MM.1S (cell line): ENCODE results near the gene CRYBA4.

Experiments
- CTCF ChIP-seq: fragments of 300-600 bp; sonication (generic); IDR thresholded peaks from 2 replicates; pipeline ENCODE4 v1.5.1; 2016; ENCODE audit warnings: antibody characterized with exemption, low read length, mixed read lengths
- EZH2 ChIP-seq: fragments of 300-600 bp; sonication (generic); optimal IDR thresholded peaks from 2 replicates; pipeline ENCODE3; 2017; ENCODE audit warnings: low read depth, mild to moderate bottlenecking, antibody characterized with exemption, low read length, mixed read lengths

- no peak for TF ChIP-seq EZH2
- no peak for TF ChIP-seq CTCF
Observed at GRCh38 chr22:26593763-26594162, 28.0 kb upstream of the CRYBA4 start.
